ENCODE measurements around the gene SH3PXD2A. TPM values are rescaled to one million over a fixed set of nuclear protein-coding genes. Genes with fewer than 3 reads are reported as not detected.

The SH3PXD2A gene
- total RNA-seq, 1 donor from 2014 or later = 30.3 TPM

DNA sequence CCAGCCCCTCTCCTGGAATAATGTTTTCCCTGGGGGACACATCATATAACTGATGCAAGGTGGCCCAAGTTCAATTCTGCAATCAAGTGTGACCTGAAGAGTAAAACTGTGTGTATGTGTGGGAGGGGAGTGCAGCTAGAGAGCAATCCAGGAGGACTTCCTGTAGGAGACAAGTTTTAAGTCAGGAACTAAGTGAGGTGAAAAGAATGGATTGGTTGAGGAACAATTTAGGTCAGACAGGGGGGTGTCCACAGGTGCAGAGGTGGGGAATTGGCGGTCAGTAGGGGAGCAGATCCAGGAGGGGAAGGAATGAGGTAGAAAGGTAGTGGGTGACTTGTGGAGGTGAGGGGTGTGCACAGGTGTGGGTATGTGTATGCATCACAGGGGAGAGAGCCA is 279.3 kb downstream of the SH3PXD2A start:
- no peak overlapping the region for H3K27ac ChIP-seq (ENCODE audit: low read depth, low read length)

GRCh38 chr10:103575416-103576075 is 279.8 kb downstream of the SH3PXD2A start:
- no peaks in the 10 kb centered on the region for H3K9me3 ChIP-seq (ENCODE audit: control insufficient read depth in 3 of 3, low read length in 3 of 3)
- H3K4me3 ChIP-seq (ENCODE audit: low read length in 3 of 3) = no peak overlapping the region
- H3K9ac ChIP-seq (ENCODE audit: low read depth in 1 of 3, low read length in 3 of 3) = no peak overlapping the region
- no peaks in the 10 kb centered on the region for H3K27me3 ChIP-seq (ENCODE audit: control insufficient read depth in 3 of 3, insufficient read depth in 3 of 3, low read length in 3 of 3)
- H3K27ac ChIP-seq (ENCODE audit: low read depth, low read length) = no peak overlapping the region
- H3K4me1 ChIP-seq (ENCODE audit: control insufficient read depth in 3 of 3, insufficient read depth in 3 of 3, low read length in 3 of 3) = peaks cover 15 to 21% (median 17%) of the 10 kb centered on the region in 3 donors
- H3K36me3 ChIP-seq (ENCODE audit: control insufficient read depth in 3 of 3, insufficient read depth in 3 of 3, low read length in 3 of 3) = peaks cover 17 to 32% (median 21%) of the 10 kb centered on the region in 3 donors

More for the DNA sequence above, 279.3 kb downstream of the SH3PXD2A start:
- Histone ChIP-seq H3K4me3 (ENCODE audit: low read length in 3 of 3) (no peak overlapping the region), H3K36me3 (ENCODE audit: control insufficient read depth in 3 of 3, insufficient read depth in 3 of 3, low read length in 3 of 3) (peaks cover 17 to 32% (median 21%) of the 10 kb centered on the region in 3 donors), H3K4me1 (ENCODE audit: control insufficient read depth in 3 of 3, insufficient read depth in 3 of 3, low read length in 3 of 3) (peaks cover 20 to 27% (median 22%) of the 10 kb centered on the region in 3 donors), H3K9ac (ENCODE audit: low read depth in 1 of 3, low read length in 3 of 3) (no peak overlapping the region), H3K27me3 (ENCODE audit: control insufficient read depth in 3 of 3, insufficient read depth in 3 of 3, low read length in 3 of 3) (no peaks in the 10 kb centered on the region), H3K9me3 (ENCODE audit: control insufficient read depth in 3 of 3, low read length in 3 of 3) (no peaks in the 10 kb centered on the region)

DNA sequence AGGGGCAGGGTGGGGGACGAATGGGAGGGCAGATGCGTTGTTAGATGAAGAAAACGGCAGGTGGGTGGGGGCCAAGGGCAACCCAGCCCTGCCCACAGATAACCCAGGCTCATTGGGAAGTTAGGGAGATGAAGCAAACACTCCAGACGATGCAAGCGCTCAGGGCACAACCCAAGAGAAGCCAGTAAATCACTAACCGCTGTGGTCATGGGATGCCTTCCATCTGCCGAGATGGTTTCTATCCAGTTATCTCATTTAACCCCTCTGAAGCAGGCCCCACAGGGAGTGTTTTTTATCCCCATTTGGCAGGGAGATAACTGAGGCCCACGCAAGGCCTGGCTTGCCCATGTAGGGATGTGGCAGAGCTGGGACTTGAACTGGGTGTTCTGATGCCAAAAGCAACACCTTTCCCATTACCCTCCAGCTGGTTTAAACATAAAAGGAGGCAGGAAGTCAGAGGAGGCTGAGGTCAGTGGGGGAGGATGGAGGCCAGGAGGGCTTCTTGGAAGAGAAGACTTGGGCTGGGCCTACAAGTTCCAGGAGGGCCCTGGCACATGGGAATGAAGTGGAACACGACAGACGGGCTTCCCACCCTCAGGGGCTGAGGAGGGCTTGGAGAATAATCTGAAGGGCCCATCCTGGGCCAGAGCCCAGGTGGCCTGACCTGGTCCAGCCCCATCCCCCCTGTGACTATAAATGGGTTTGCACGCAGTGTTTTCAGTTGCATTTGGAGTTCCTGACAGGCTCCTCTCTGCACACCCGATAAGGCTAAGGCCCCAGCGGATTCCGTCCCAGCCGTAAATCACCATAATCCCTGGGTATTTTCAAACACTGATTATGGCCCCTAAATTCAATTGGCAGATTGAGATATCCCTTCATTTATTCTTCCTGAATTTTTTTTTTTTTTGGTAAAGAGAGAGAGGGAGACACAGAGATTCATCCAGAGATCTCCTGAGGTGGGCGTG is 281.0 kb downstream of the SH3PXD2A start:
- Histone ChIP-seq H3K36me3 (ENCODE audit: control insufficient read depth in 3 of 3, insufficient read depth in 3 of 3, low read length in 3 of 3) (peaks cover 17 to 32% (median 22%) of the 10 kb centered on the region in 3 donors), H3K27ac (ENCODE audit: low read depth, low read length) (no peak overlapping the region), H3K4me1 (ENCODE audit: control insufficient read depth in 3 of 3, insufficient read depth in 3 of 3, low read length in 3 of 3) (peaks cover 6 to 14% (median 9%) of the 10 kb centered on the region in 3 donors), H3K9ac (ENCODE audit: low read depth in 1 of 3, low read length in 3 of 3) (no peak overlapping the region), H3K9me3 (ENCODE audit: control insufficient read depth in 3 of 3, low read length in 3 of 3) (no peaks in the 10 kb centered on the region), H3K4me3 (ENCODE audit: low read length in 3 of 3) (no peak overlapping the region), H3K27me3 (ENCODE audit: control insufficient read depth in 3 of 3, insufficient read depth in 3 of 3, low read length in 3 of 3) (no peaks in the 10 kb centered on the region)

DNA sequence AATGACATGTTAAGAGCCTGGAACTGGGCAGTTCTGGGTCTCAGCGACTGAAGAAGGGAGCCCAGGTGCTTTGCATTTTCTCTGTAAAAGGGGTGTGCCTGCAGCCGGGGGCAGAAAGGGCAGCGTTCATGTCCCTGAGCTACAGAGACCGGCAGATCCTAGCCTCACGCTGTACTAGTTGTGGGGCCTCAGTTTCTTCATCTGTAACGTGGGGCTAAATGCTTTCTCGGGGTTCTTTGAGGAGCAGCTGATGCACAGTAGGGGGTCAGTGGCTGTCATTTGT is 282.2 kb downstream of the SH3PXD2A start:
- Histone ChIP-seq H3K4me1 (ENCODE audit: control insufficient read depth in 3 of 3, insufficient read depth in 3 of 3, low read length in 3 of 3) (peaks cover 0 to 11% (median 0%) of the 10 kb centered on the region in 3 donors), H3K27ac (ENCODE audit: low read depth, low read length) (no peak overlapping the region), H3K9ac (ENCODE audit: low read depth in 1 of 3, low read length in 3 of 3) (no peak overlapping the region), H3K36me3 (ENCODE audit: control insufficient read depth in 3 of 3, insufficient read depth in 3 of 3, low read length in 3 of 3) (peaks cover 17 to 32% (median 23%) of the 10 kb centered on the region in 3 donors), H3K4me3 (ENCODE audit: low read length in 3 of 3) (no peak overlapping the region), H3K9me3 (ENCODE audit: control insufficient read depth in 3 of 3, low read length in 3 of 3) (no peaks in the 10 kb centered on the region), H3K27me3 (ENCODE audit: control insufficient read depth in 3 of 3, insufficient read depth in 3 of 3, low read length in 3 of 3) (no peaks in the 10 kb centered on the region)

DNA sequence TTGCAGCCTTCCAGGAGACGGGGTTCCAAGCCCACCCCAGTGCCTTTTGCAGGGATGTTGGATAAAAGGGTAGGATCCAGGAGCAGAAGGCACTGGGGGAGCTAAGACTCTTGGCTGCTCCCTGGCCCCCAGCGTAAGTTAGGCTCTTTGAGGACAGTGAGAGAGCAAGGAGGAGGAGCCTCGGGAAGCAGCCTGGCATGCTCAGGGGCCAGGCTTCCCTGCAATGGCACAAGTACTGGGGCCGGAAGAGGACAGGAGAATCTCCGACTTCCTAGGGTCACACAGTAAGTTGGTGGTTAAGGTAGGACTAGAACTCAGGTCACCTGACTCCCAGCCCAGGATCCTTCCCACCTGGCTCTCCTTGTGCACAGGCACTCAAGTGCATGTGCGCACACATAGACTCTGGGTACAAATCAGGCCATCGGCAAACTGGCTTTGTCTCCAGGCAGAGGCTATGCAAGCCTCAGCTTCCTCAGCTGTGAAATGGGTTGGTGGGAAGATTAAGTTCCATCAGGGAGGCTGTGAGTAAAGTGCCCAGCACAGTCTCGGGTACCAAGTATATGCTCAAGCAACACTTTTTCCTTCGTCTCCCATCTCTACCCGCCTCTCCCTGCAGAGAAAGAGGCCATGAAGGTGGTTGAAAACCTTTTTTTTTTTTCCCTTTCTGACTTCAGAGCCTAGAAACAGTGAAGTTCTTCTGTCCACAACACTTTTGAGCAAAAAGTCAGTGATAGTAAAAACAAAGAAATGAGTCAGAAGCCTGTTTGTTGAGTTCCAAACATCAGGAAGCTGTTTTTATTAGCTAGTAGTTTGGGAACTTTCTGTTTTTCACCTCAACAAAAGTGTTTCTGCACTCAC is 282.8 kb downstream of the SH3PXD2A start:
- Histone ChIP-seq H3K27me3 (ENCODE audit: control insufficient read depth in 3 of 3, insufficient read depth in 3 of 3, low read length in 3 of 3) (no peaks in the 10 kb centered on the region), H3K9ac (ENCODE audit: low read depth in 1 of 3, low read length in 3 of 3) (peak overlapping the region in 1 of 3 donors; percentile 16), H3K9me3 (ENCODE audit: control insufficient read depth in 3 of 3, low read length in 3 of 3) (no peaks in the 10 kb centered on the region), H3K4me3 (ENCODE audit: low read length in 3 of 3) (no peak overlapping the region), H3K36me3 (ENCODE audit: control insufficient read depth in 3 of 3, insufficient read depth in 3 of 3, low read length in 3 of 3) (peaks cover 17 to 36% (median 20%) of the 10 kb centered on the region in 3 donors), H3K27ac (ENCODE audit: low read depth, low read length) (no peak overlapping the region), H3K4me1 (ENCODE audit: control insufficient read depth in 3 of 3, insufficient read depth in 3 of 3, low read length in 3 of 3) (peaks cover 0 to 12% (median 0%) of the 10 kb centered on the region in 3 donors)

DNA sequence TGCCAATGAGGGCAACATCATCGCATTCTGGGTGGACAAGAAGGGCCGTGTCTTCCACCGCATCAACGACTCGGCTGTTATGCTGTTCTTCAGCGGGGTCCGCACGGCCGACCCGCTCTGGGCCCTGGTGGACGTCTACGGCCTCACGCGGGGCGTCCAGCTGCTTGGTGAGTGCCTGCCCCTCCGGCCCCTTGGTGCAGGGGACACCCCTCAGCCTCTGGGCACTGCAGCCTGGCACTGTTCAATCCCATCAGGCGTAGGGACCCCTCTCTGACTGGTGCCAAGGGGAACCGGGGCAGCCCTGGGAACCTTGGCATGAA is 283.8 kb downstream of the SH3PXD2A start:
- Histone ChIP-seq H3K9ac (ENCODE audit: low read depth in 1 of 3, low read length in 3 of 3) (no peak overlapping the region), H3K27me3 (ENCODE audit: control insufficient read depth in 3 of 3, insufficient read depth in 3 of 3, low read length in 3 of 3) (no peaks in the 10 kb centered on the region), H3K4me3 (ENCODE audit: low read length in 3 of 3) (no peak overlapping the region), H3K4me1 (ENCODE audit: control insufficient read depth in 3 of 3, insufficient read depth in 3 of 3, low read length in 3 of 3) (peaks cover 0 to 12% (median 0%) of the 10 kb centered on the region in 3 donors), H3K9me3 (ENCODE audit: control insufficient read depth in 3 of 3, low read length in 3 of 3) (no peaks in the 10 kb centered on the region), H3K36me3 (ENCODE audit: control insufficient read depth in 3 of 3, insufficient read depth in 3 of 3, low read length in 3 of 3) (peaks cover 16 to 36% (median 17%) of the 10 kb centered on the region in 3 donors), H3K27ac (ENCODE audit: low read depth, low read length) (no peak overlapping the region)

DNA sequence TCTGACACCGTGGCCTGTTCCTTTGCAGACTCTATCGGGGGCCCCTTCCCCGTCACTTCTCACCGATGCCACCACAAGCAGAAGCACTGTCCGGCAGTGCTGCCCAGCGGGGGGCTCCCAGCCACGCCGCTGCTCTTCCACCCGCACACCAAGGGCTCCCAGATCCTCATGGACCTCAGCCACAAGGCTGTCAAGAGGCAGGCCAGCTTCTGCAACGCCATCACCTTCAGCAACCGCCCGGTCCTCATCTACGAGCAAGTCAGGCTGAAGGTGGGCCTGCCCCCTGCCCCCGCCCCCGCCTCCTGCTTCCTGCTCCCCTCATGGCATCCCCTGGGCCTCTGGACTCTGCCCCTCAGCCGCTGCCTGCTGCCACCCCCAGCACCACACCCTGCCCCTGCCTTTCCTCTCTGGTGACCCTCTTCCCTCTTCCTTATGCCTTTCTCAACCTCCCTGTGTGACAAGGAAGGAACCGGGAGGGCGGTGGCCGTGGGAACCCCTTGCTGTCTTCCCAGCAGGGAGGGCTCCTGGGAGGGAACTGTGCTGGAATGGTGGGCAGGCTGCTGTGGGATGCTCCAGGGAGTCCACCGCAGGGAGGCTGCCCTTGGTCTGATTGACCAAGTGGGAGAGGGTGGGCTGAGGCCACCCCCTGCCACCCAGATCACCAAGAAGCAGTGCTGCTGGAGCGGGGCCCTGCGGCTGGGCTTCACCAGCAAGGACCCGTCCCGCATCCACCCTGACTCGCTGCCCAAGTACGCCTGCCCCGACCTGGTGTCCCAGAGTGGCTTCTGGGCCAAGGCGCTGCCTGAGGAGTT is 284.3 kb downstream of the SH3PXD2A start:
- no peak overlapping the region for H3K9ac ChIP-seq (ENCODE audit: low read depth in 1 of 3, low read length in 3 of 3)
- no peaks in the 10 kb centered on the region for H3K27me3 ChIP-seq (ENCODE audit: control insufficient read depth in 3 of 3, insufficient read depth in 3 of 3, low read length in 3 of 3)
- no peaks in the 10 kb centered on the region for H3K9me3 ChIP-seq (ENCODE audit: control insufficient read depth in 3 of 3, low read length in 3 of 3)
- no peak overlapping the region for H3K4me3 ChIP-seq (ENCODE audit: low read length in 3 of 3)
- H3K27ac ChIP-seq (ENCODE audit: low read depth, low read length) = no peak overlapping the region
- peaks cover 0 to 12% (median 0%) of the 10 kb centered on the region in 3 donors for H3K4me1 ChIP-seq (ENCODE audit: control insufficient read depth in 3 of 3, insufficient read depth in 3 of 3, low read length in 3 of 3)
- peaks cover 15 to 36% (median 16%) of the 10 kb centered on the region in 3 donors for H3K36me3 ChIP-seq (ENCODE audit: control insufficient read depth in 3 of 3, insufficient read depth in 3 of 3, low read length in 3 of 3)

- H3K4me3 ChIP-seq (ENCODE audit: low read length in 3 of 3) = no peak overlapping the region
- H3K27me3 ChIP-seq (ENCODE audit: control insufficient read depth in 3 of 3, insufficient read depth in 3 of 3, low read length in 3 of 3) = no peaks in the 10 kb centered on the region
- H3K27ac ChIP-seq (ENCODE audit: low read depth, low read length) = no peak overlapping the region
- peaks cover 0 to 18% (median 4%) of the 10 kb centered on the region in 3 donors for H3K4me1 ChIP-seq (ENCODE audit: control insufficient read depth in 3 of 3, insufficient read depth in 3 of 3, low read length in 3 of 3)
- H3K36me3 ChIP-seq (ENCODE audit: control insufficient read depth in 3 of 3, insufficient read depth in 3 of 3, low read length in 3 of 3) = peaks cover 15 to 36% (median 16%) of the 10 kb centered on the region in 3 donors
- H3K9me3 ChIP-seq (ENCODE audit: control insufficient read depth in 3 of 3, low read length in 3 of 3) = no peaks in the 10 kb centered on the region
- no peak overlapping the region for H3K9ac ChIP-seq (ENCODE audit: low read depth in 1 of 3, low read length in 3 of 3)
These were observed 285.5 kb downstream of the SH3PXD2A start for GRCh38 chr10:103569896-103570295.

- H3K9me3 ChIP-seq (ENCODE audit: control insufficient read depth in 3 of 3, low read length in 3 of 3) = no peaks in the 10 kb centered on the region
- peaks cover 11 to 31% (median 12%) of the 10 kb centered on the region in 3 donors for H3K4me1 ChIP-seq (ENCODE audit: control insufficient read depth in 3 of 3, insufficient read depth in 3 of 3, low read length in 3 of 3)
- peaks cover 11 to 25% (median 13%) of the 10 kb centered on the region in 3 donors for H3K36me3 ChIP-seq (ENCODE audit: control insufficient read depth in 3 of 3, insufficient read depth in 3 of 3, low read length in 3 of 3)
- no peak overlapping the region for H3K9ac ChIP-seq (ENCODE audit: low read depth in 1 of 3, low read length in 3 of 3)
- no peak overlapping the region for H3K27ac ChIP-seq (ENCODE audit: low read depth, low read length)
- H3K27me3 ChIP-seq (ENCODE audit: control insufficient read depth in 3 of 3, insufficient read depth in 3 of 3, low read length in 3 of 3) = no peaks in the 10 kb centered on the region
- no peak overlapping the region for H3K4me3 ChIP-seq (ENCODE audit: low read length in 3 of 3)
These were observed 286.9 kb downstream of the SH3PXD2A start for GRCh38 chr10:103568505-103568904.
